ENCODE results near the gene LAMB4. TPM values are rescaled to one million over a fixed set of nuclear protein-coding genes. Genes with fewer than 3 reads are reported as not detected.

The LAMB4 gene
- polyA plus RNA-seq, 2 of the 4 experiments (the other 2 are of a cell fraction) = 0.13 to 0.19 TPM

GRCh38 chr7:108142180-108142579 lies 12.0 kb upstream of the LAMB4 start:
- no peaks in the 10 kb centered on the region for H3K9me3 ChIP-seq
- TF ChIP-seq RFX5 (IDR thresholded peaks at IDR 0.05) = no peak
- TF ChIP-seq, protein P1, sequence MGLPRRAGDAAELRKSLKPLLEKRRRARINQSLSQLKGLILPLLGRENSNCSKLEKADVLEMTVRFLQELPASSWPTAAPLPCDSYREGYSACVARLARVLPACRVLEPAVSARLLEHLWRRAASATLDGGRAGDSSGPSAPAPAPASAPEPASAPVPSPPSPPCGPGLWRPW (IDR thresholded peaks at IDR 0.05) = no peak
- no peak for TF ChIP-seq SMC3 (IDR thresholded peaks at IDR 0.05)
- TF ChIP-seq FOSL2 (IDR thresholded peaks at IDR 0.05) = no peak
- TF ChIP-seq FOSL2 (CRISPR knock-in tag; IDR thresholded peaks at IDR 0.05) = no peak
- TF ChIP-seq EHMT2 (IDR thresholded peaks at IDR 0.05; ENCODE audit: low read depth) = no peak
- TF ChIP-seq TP53 (CRISPR knock-in tag; IDR thresholded peaks at IDR 0.05) = no peak
- TF ChIP-seq CBX8 (IDR thresholded peaks at IDR 0.05) = no peak
- TF ChIP-seq ATOH8 (CRISPR knock-in tag; IDR thresholded peaks at IDR 0.05; ENCODE audit: low read depth) = no peak
- no peak for TF ChIP-seq TFCP2L1 (CRISPR knock-in tag; IDR thresholded peaks at IDR 0.05)
- no peak for TF ChIP-seq RAD21 (conservative IDR thresholded peaks at IDR 0.05 in 1 of 2, IDR thresholded peaks at IDR 0.05 in 1 of 2)
- TF ChIP-seq CEBPB (IDR thresholded peaks at IDR 0.05) = no peak
- TF ChIP-seq GATA3 (IDR thresholded peaks at IDR 0.05; ENCODE audit: borderline replicate concordance) = no peak
- TF ChIP-seq CTCF (IDR thresholded peaks at IDR 0.05) = no peak
- TF ChIP-seq, protein P2, sequence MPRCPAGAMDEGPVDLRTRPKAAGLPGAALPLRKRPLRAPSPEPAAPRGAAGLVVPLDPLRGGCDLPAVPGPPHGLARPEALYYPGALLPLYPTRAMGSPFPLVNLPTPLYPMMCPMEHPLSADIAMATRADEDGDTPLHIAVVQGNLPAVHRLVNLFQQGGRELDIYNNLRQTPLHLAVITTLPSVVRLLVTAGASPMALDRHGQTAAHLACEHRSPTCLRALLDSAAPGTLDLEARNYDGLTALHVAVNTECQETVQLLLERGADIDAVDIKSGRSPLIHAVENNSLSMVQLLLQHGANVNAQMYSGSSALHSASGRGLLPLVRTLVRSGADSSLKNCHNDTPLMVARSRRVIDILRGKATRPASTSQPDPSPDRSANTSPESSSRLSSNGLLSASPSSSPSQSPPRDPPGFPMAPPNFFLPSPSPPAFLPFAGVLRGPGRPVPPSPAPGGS (IDR thresholded peaks at IDR 0.05) = no peak
- FAIRE-seq (no peak), ATAC-seq (no peak), DNase-seq (ENCODE audit: low read depth in 1 of 2, low spot score in 1 of 2) (no peak)
- no peak overlapping the region for H3K4me3 ChIP-seq
- no peak overlapping the region for H3K27ac ChIP-seq
- no peak overlapping the region for H3K4me2 ChIP-seq
- H3K4me1 ChIP-seq = no peaks in the 10 kb centered on the region
- 95% methylated on average over 4 of the region's 4 CpGs for WGBS (ENCODE audit: missing lambda C conversion rate)
- ChIA-PET CTCF (interaction anchor here (0.6 to 1.1 kb wide), 4 partner anchors 9 to 126 kb away, joined by 3 to 4 read pairs (median 4); no protein-coding TSS in a partner anchor), POLR2A (no interaction called here)

- CTCF ChIA-PET = interaction anchor here (1.0 to 1.2 kb wide), 3 partner anchors 9 to 82 kb away, joined by 3 read pairs; no protein-coding TSS in a partner anchor
- H3K27ac ChIP-seq = no peak overlapping the region
- ATAC-seq = no peak; a peak in 1 of 6 replicates
Observed at GRCh38 chr7:108140671-108141070, 10.5 kb upstream of the LAMB4 start.

More at GRCh38 chr7:108140671-108141070, 10.5 kb upstream of the LAMB4 start:
- TF ChIP-seq REST (IDR thresholded peaks at IDR 0.05) (no peak), ZFP36 (IDR thresholded peaks at IDR 0.05; ENCODE audit: borderline replicate concordance, partially characterized antibody) (no peak), MAFK (IDR thresholded peaks at IDR 0.05; ENCODE audit: partially characterized antibody) (no peak), FOSB (CRISPR knock-in tag; IDR thresholded peaks at IDR 0.05) (no peak), MAZ (IDR thresholded peaks at IDR 0.05; ENCODE audit: borderline replicate concordance, low read depth, low read length) (no peak), SREBF2 (IDR thresholded peaks at IDR 0.05) (no peak), PBX3 (IDR thresholded peaks at IDR 0.05) (no peak)
- no peak for DNase-seq (ENCODE audit: low read depth in 1 of 2, low spot score in 1 of 2)
- Histone ChIP-seq H3K9me3 (no peaks in the 10 kb centered on the region), H3K4me1 (no peaks in the 10 kb centered on the region), H3K4me3 (no peak overlapping the region), H3K4me2 (no peak overlapping the region)
- no peak for FAIRE-seq
- POLR2A ChIA-PET = no interaction called here

All from A549 (cell line).